H1 (cell line): ENCODE results near the gene GP1BB. TPM values are rescaled to one million over a fixed set of nuclear protein-coding genes. Genes with fewer than 3 reads are reported as not detected.

Source experiments
- BRCA1 ChIP-seq: IDR thresholded peaks from 2 replicates; pipeline ENCODE4 v1.6.1; 2012; ENCODE audit warnings: low read depth, low read length, improper control_type of control experiment
- CHD1 ChIP-seq: IDR thresholded peaks from 2 replicates; pipeline ENCODE4 v1.6.1; 2012; ENCODE audit warnings: low read depth, low read length, improper control_type of control experiment
- CTCF ChIP-seq, 3 experiments: IDR thresholded peaks; 1 replicate in 2 of 3; 2 replicates in 1 of 3; pipeline versions ENCODE4 v1.5.1 to v1.6.1; 2011; ENCODE audit warnings: low read length in 3 of 3, mild to moderate bottlenecking in 3 of 3, inconsistent platforms in 2 of 3, low read depth in 1 of 3, moderate library complexity in 1 of 3; ENCODE audit not compliant: insufficient read depth in 1 of 3; ENCODE audit errors: control extremely low read depth in 1 of 3
- E2F6 ChIP-seq: IDR thresholded peaks from 2 replicates; pipeline ENCODE4 v1.6.1; 2012; ENCODE audit warnings: inconsistent platforms
- EZH2 ChIP-seq: fragments of 200-600 bp; sonication (generic); IDR thresholded peaks from 2 replicates; pipeline ENCODE4 v1.7.1; 2012; ENCODE audit warnings: low read depth, mild to moderate bottlenecking, moderate library complexity, low read length, inconsistent platforms; ENCODE audit not compliant: severe bottlenecking
- GTF2F1 ChIP-seq: IDR thresholded peaks from 2 replicates; pipeline ENCODE4 v1.6.1; 2012; ENCODE audit warnings: low read depth, low read length, improper control_type of control experiment, borderline replicate concordance
- HDAC2 ChIP-seq, 2 experiments: fragments of 300-600 bp in 1 of 2; sonication (generic) in 1 of 2; IDR thresholded peaks; 2 replicates each; pipeline ENCODE4 v1.6.1; 2011 to 2012; ENCODE audit warnings: low read depth in 2 of 2, low read length in 2 of 2, mild to moderate bottlenecking in 2 of 2, moderate library complexity in 2 of 2, borderline replicate concordance in 1 of 2, inconsistent platforms in 1 of 2
- JUN ChIP-seq: IDR thresholded peaks from 2 replicates; pipeline ENCODE4 v1.6.1; 2011; ENCODE audit warnings: low read depth, mild to moderate bottlenecking, improper control_type of control experiment, low read length
- JUND ChIP-seq: IDR thresholded peaks from 2 replicates; pipeline ENCODE4 v1.6.1; 2011; ENCODE audit warnings: mild to moderate bottlenecking, improper control_type of control experiment, low read length
- RBBP5 ChIP-seq: IDR thresholded peaks from 2 replicates; pipeline ENCODE4 v1.7.1; 2012; ENCODE audit warnings: low read depth, mild to moderate bottlenecking, inconsistent platforms, low read length, moderate library complexity, borderline replicate concordance
- RNF2 ChIP-seq: fragments of 200-900, 300-1000 bp; sonication (generic); IDR thresholded peaks from 2 replicates; pipeline ENCODE4 v1.7.1; 2016; ENCODE audit warnings: borderline replicate concordance, low read depth, mild to moderate bottlenecking, antibody characterized with exemption, low read length; ENCODE audit not compliant: poor library complexity, severe bottlenecking; ENCODE audit errors: missing control alignments
- TBP ChIP-seq: IDR thresholded peaks from 2 replicates; pipeline ENCODE4 v1.6.1; 2011; ENCODE audit warnings: low read depth, low read length, improper control_type of control experiment
- TCF12 ChIP-seq: IDR thresholded peaks from 2 replicates; pipeline ENCODE4 v1.6.1; 2011; ENCODE audit warnings: low read depth, mild to moderate bottlenecking, low read length
- TEAD4 ChIP-seq: IDR thresholded peaks from 2 replicates; pipeline ENCODE4 v1.6.1; 2012; ENCODE audit warnings: low read depth, low read length, inconsistent platforms, mixed read lengths
- polyA plus RNA-seq, 7 experiments: library from polyadenylated mRNA; depleted of rRNA in 3 of 7; stranded (reverse) in 5 of 7; unstranded in 2 of 7; fragments of >200 nt in 5 of 7; fragments of 200-250 nt in 2 of 7; gene quantifications; 1 replicate in 5 of 7; 2 replicates in 1 of 7; 4 replicates in 1 of 7; pipeline versions ENCODE4 v1.2.1 to v1.2.3, GENCODE V29; 2011 to 2013; ENCODE audit warnings: missing spikeins in 2 of 7, mixed read lengths in 2 of 7
- total RNA-seq: library from RNA; stranded (reverse); fragmentation: NEBNext Ultra II Directional; extraction: Animal tissue kit (Norgen Biotek cat#: 25700); gene quantifications from 2 replicates; pipeline ENCODE4 v1.2.1, GENCODE V29; 2021

GP1BB gene
- total and polyA plus RNA-seq, 2 of the 8 experiments (the other 6 are each of a cell fraction or from before 2014, with no cell fraction given), result 0.36 TPM; not detected in 1

GRCh38 chr22:19713650-19714311 is 9.6 kb upstream of the GP1BB start (continued):
- TF ChIP-seq E2F6 (no peak), CHD1 (no peak), BRCA1 (no peak), CTCF (IDR thresholded peaks at IDR 0.05; ENCODE audit: control extremely low read depth in 1 of 3, insufficient read depth in 1 of 3, low read depth in 1 of 3, low read length in 3 of 3) (peak in 1 of 3 experiments; percentile 2; a peak in 1 of 4 replicates), TBP (no peak), JUN (no peak), RBBP5 (no peak), TCF12 (no peak), JUND (no peak), EZH2 (peak; percentile 46), TEAD4 (no peak), HDAC2 (IDR thresholded peaks at IDR 0.05; ENCODE audit: borderline replicate concordance in 1 of 2, low read depth in 2 of 2, low read length in 2 of 2) (no peak), RNF2 (no peak), GTF2F1 (no peak)
